Smooth muscle cell (in vitro differentiated cells): ENCODE measurements around the gene HK1. TPM values are rescaled to one million over a fixed set of nuclear protein-coding genes. Genes with fewer than 3 reads are reported as not detected.

Experiments used
- DNase-seq: peaks from one replicate; lab custom pipeline; 2025; ENCODE audit not compliant: unreplicated experiment; lab: John Stamatoyannopoulos, UW
- H2AFZ ChIP-seq: fragments of 200-600 bp; sonication (generic); 2 replicates; pipeline ENCODE4 v1.6.0; 2016; ENCODE audit warnings: antibody characterized with exemption, low read depth, mild to moderate bottlenecking
- H3F3A ChIP-seq: fragments of 200-600 bp; sonication (generic); 2 replicates; pipeline ENCODE4 v1.6.0; 2017; ENCODE audit warnings: antibody characterized with exemption, low read depth
- H3K27ac ChIP-seq: fragments of 200-600 bp; sonication (generic); 2 replicates; pipeline ENCODE4 v1.5.1; 2016; ENCODE audit warnings: low read depth, mild to moderate bottlenecking
- H3K27me3 ChIP-seq: fragments of 200-600 bp; sonication (generic); 2 replicates; pipeline ENCODE4 v1.6.1; 2016; ENCODE audit warnings: low read depth, mild to moderate bottlenecking
- H3K36me3 ChIP-seq: fragments of 200-600 bp; sonication (generic); 2 replicates; pipeline ENCODE4 v1.5.1; 2016; ENCODE audit warnings: low read depth
- H3K4me1 ChIP-seq: fragments of 200-600 bp; sonication (generic); 2 replicates; pipeline ENCODE4 v1.5.1; 2016; ENCODE audit warnings: low read depth
- H3K4me2 ChIP-seq: fragments of 200-600 bp; sonication (generic); 2 replicates; pipeline ENCODE4 v1.6.0; 2016; ENCODE audit warnings: mild to moderate bottlenecking
- H3K4me3 ChIP-seq: fragments of 200-600 bp; sonication (generic); 2 replicates; pipeline ENCODE4 v1.5.1; 2016; ENCODE audit warnings: mild to moderate bottlenecking
- H3K79me2 ChIP-seq: fragments of 200-600 bp; sonication (generic); 2 replicates; pipeline ENCODE4 v1.6.0; 2016; ENCODE audit warnings: low read depth, mild to moderate bottlenecking
- H3K9ac ChIP-seq: fragments of 200-600 bp; sonication (generic); 2 replicates; pipeline ENCODE4 v1.6.0; 2016; ENCODE audit warnings: low read depth
- H3K9me3 ChIP-seq: fragments of 200-600 bp; sonication (generic); replicated peaks from 2 replicates; pipeline ENCODE4 v1.5.1; 2016; ENCODE audit warnings: low read depth
- H4K20me1 ChIP-seq: fragments of 200-600 bp; sonication (generic); 2 replicates; pipeline ENCODE4 v1.6.0; 2016; ENCODE audit warnings: low read depth
- CTCF ChIP-seq: fragments of 200-600 bp; sonication (generic); IDR thresholded peaks from 2 replicates; pipeline ENCODE4 v1.5.1; 2017; ENCODE audit warnings: borderline replicate concordance, mild to moderate bottlenecking, antibody characterized with exemption; ENCODE audit not compliant: insufficient read depth, poor library complexity, severe bottlenecking
- WGBS: methylation state at CpG from one replicate; pipeline ENCODE4 v1.1.7; 2016; ENCODE audit warnings: low lambda C conversion rate; 5-methylcytosine and 5-hydroxymethylcytosine counted together
- polyA plus RNA-seq: library from polyadenylated mRNA; unstranded; fragments of >200 nt; fragmentation: Nextera tagmentation; extraction: Ambion mirVana; gene quantifications from 2 replicates; pipeline ENCODE4 v1.2.1, GENCODE V29; 2016
- total RNA-seq: library from RNA; depleted of rRNA; stranded (reverse); fragments of >200 nt; gene quantifications from 2 replicates; pipeline ENCODE4 v1.2.3, GENCODE V29; 2014

The HK1 gene
- total and polyA plus RNA-seq, 2 experiments from 2014 or later = 62.7 to 123 TPM

GRCh38 chr10:69379800-69380199 lies 101.5 kb downstream of the HK1 start:
- Histone ChIP-seq H2AFZ (no peak overlapping the region), H3K27ac (no peak overlapping the region), H3K36me3 (peaks cover 12% of the 10 kb centered on the region), H3K9ac (no peak overlapping the region), H3F3A (peaks cover 7% of the 10 kb centered on the region), H3K4me3 (no peak overlapping the region), H3K4me2 (no peak overlapping the region), H3K79me2 (no peaks in the 10 kb centered on the region), H3K9me3 (no peaks in the 10 kb centered on the region), H4K20me1 (peaks cover 95% of the 10 kb centered on the region), H3K27me3 (no peaks in the 10 kb centered on the region), H3K4me1 (no peaks in the 10 kb centered on the region)
- WGBS = 97% methylated on average over 16 of the region's 16 CpGs
- TF ChIP-seq CTCF = no peak
- DNase-seq = no peak

DNA sequence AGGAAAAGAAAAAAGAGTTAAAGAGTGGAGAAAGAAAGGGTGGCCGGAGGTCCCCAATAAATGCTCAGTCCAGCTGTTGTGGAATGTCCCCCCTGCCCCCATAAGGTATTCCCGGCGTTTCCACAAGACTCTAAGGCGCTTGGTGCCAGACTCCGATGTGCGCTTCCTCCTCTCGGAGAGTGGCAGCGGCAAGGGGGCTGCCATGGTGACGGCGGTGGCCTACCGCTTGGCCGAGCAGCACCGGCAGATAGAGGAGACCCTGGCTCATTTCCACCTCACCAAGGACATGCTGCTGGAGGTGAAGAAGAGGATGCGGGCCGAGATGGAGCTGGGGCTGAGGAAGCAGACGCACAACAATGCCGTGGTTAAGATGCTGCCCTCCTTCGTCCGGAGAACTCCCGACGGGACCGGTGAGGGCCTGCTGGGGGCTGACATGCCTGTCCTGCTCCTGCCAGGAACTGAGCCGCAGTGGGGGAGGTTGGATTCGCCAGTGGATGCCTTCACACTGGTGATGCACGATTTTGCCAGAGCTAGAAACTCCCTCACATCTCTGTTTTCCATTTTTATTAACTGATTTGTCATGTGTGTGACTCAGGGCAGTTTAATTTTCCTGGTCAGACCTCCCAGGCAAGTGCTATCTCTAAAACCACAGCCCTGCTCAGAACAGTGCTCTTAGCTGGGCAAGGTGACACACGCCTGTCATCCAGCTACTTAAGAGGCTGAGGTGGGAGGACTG lies 104.3 kb downstream of the HK1 start:
- peaks cover 7% of the 10 kb centered on the region for H3F3A ChIP-seq
- H3K4me3 ChIP-seq = no peak overlapping the region
- 78% methylated on average over 26 of the region's 26 CpGs for WGBS
- no peaks in the 10 kb centered on the region for H3K79me2 ChIP-seq
- no peak overlapping the region for H3K4me2 ChIP-seq
- H3K27me3 ChIP-seq = no peaks in the 10 kb centered on the region
- H4K20me1 ChIP-seq = peaks cover 82% of the 10 kb centered on the region
- H3K27ac ChIP-seq = peak overlapping the region; percentile 64
- H3K9me3 ChIP-seq = no peaks in the 10 kb centered on the region
- no peaks in the 10 kb centered on the region for H3K4me1 ChIP-seq
- no peak for TF ChIP-seq CTCF
- no peak overlapping the region for H3K9ac ChIP-seq
- no peak overlapping the region for H2AFZ ChIP-seq
- peaks cover 12% of the 10 kb centered on the region for H3K36me3 ChIP-seq
- no peak for DNase-seq

GRCh38 chr10:69383558-69383957 lies 105.3 kb downstream of the HK1 start:
- H3K79me2 ChIP-seq = no peaks in the 10 kb centered on the region
- H2AFZ ChIP-seq = no peak overlapping the region
- H3K9ac ChIP-seq = no peak overlapping the region
- no peak for DNase-seq
- no peaks in the 10 kb centered on the region for H3K9me3 ChIP-seq
- H3K4me1 ChIP-seq = no peaks in the 10 kb centered on the region
- H3K4me3 ChIP-seq = no peak overlapping the region
- H4K20me1 ChIP-seq = peaks cover 78% of the 10 kb centered on the region
- peaks cover 7% of the 10 kb centered on the region for H3F3A ChIP-seq
- H3K36me3 ChIP-seq = peaks cover 9% of the 10 kb centered on the region
- 57% methylated on average over 3 of the region's 3 CpGs for WGBS
- no peak overlapping the region for H3K4me2 ChIP-seq
- H3K27ac ChIP-seq = peak overlapping the region; percentile 64
- TF ChIP-seq CTCF = no peak
- H3K27me3 ChIP-seq = no peaks in the 10 kb centered on the region

DNA sequence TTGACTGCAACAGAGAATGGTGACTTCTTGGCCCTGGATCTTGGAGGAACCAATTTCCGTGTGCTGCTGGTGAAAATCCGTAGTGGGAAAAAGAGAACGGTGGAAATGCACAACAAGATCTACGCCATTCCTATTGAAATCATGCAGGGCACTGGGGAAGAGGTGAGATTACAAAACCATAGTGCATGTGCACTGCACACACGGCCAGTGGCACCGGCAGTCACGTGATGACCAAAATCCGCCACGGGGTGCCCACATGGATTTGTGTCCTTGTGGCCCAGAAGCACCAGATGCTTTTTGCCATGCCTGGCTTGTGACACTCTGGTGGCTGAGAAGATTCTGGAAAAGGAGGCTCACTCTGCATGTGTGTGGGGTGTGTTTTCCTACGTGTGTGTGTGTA lies 106.0 kb downstream of the HK1 start:
- no peak overlapping the region for H3K4me3 ChIP-seq
- WGBS = 94% methylated on average over 10 of the region's 10 CpGs
- no peaks in the 10 kb centered on the region for H3K79me2 ChIP-seq
- peaks cover 7% of the 10 kb centered on the region for H3F3A ChIP-seq
- no peak overlapping the region for H2AFZ ChIP-seq
- peaks cover 76% of the 10 kb centered on the region for H4K20me1 ChIP-seq
- no peak overlapping the region for H3K27ac ChIP-seq
- H3K4me1 ChIP-seq = no peaks in the 10 kb centered on the region
- no peaks in the 10 kb centered on the region for H3K9me3 ChIP-seq
- TF ChIP-seq CTCF = no peak
- no peak overlapping the region for H3K4me2 ChIP-seq
- no peak for DNase-seq
- H3K36me3 ChIP-seq = peaks cover 15% of the 10 kb centered on the region
- no peak overlapping the region for H3K9ac ChIP-seq
- no peaks in the 10 kb centered on the region for H3K27me3 ChIP-seq
